Transverse colon (tissue), 4 donors: Measurements from ENCODE around the gene CHAD.

Experiments used
- EP300 ChIP-seq: sonication (generic); formaldehyde crosslinking; IDR thresholded peaks from one replicate; pipeline ENCODE4 v1.6.1; 2017; ENCODE audit warnings: antibody characterized with exemption, low read depth
- POLR2A ChIP-seq: fragments of 450-650 bp; IDR thresholded peaks from one replicate; pipeline ENCODE4 v1.6.1; 2016; ENCODE audit warnings: antibody characterized with exemption, mild to moderate bottlenecking, moderate library complexity
- POLR2AphosphoS5 ChIP-seq, 3 donors: sonication (generic); formaldehyde crosslinking; IDR thresholded peaks; one replicate each; pipeline ENCODE4 v1.6.1; 2016; ENCODE audit warnings: antibody characterized with exemption in 3 of 3
- TF ChIP-seq, protein P1 (sequence below), 5 experiments: fragments of 200-600 bp in 3 of 5; fragments of 450-650 bp in 2 of 5; sonication (generic) in 3 of 5; IDR thresholded peaks; 1 replicate in 2 of 5; 2 replicates in 3 of 5; pipeline ENCODE4 v1.5.1; 2016 to 2017; ENCODE audit warnings: antibody characterized with exemption in 5 of 5, inconsistent platforms in 3 of 5, mild to moderate bottlenecking in 2 of 5, moderate library complexity in 1 of 5

DNA sequence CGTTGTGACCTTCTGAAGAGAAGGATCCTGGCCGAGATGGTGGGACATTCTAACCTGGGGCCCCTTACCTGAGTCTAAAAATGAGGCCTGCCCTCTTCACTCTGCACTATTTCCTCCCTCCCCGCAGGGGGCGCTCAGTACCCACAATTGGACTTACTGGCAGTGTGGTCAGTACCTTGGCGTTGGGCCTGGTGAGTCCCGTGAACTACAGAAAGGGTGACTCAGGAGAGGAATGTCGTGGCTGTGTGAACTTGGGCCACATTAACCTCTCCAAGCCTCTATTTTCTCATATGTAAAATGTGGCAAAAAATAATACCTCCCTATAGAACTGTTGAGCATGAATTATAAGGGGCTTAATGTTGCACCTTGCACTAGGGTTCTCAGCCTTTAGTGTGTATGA lies 13.8 kb upstream of the CHAD start:
- TF ChIP-seq, protein P1, sequence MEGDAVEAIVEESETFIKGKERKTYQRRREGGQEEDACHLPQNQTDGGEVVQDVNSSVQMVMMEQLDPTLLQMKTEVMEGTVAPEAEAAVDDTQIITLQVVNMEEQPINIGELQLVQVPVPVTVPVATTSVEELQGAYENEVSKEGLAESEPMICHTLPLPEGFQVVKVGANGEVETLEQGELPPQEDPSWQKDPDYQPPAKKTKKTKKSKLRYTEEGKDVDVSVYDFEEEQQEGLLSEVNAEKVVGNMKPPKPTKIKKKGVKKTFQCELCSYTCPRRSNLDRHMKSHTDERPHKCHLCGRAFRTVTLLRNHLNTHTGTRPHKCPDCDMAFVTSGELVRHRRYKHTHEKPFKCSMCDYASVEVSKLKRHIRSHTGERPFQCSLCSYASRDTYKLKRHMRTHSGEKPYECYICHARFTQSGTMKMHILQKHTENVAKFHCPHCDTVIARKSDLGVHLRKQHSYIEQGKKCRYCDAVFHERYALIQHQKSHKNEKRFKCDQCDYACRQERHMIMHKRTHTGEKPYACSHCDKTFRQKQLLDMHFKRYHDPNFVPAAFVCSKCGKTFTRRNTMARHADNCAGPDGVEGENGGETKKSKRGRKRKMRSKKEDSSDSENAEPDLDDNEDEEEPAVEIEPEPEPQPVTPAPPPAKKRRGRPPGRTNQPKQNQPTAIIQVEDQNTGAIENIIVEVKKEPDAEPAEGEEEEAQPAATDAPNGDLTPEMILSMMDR (IDR thresholded peaks at IDR 0.05) = peak; percentile 67 to 98 (median 90)
- TF ChIP-seq POLR2A = no peak
- TF ChIP-seq POLR2AphosphoS5 (IDR thresholded peaks at IDR 0.05) = peak; percentile 64 to 81 (median 78)
- TF ChIP-seq EP300 = no peak
